ENCODE measurements around the gene HNF1A.

GRCh38 chr12:120928864-120929652 is 49.3 kb upstream of the HNF1A start:
- TF ChIP-seq CTCF (IDR thresholded peaks at IDR 0.05; ENCODE audit: poor library complexity, severe bottlenecking) = no peak
- no peak for TF ChIP-seq EP300 (conservative IDR thresholded peaks at IDR 0.05; ENCODE audit: poor library complexity, severe bottlenecking)
- TF ChIP-seq SMC3 (conservative IDR thresholded peaks at IDR 0.05; ENCODE audit: poor library complexity) = no peak
- no peak for TF ChIP-seq EZH2 (IDR thresholded peaks at IDR 0.05; ENCODE audit: borderline replicate concordance, insufficient read depth, low read length, poor library complexity, severe bottlenecking)
- no peak for TF ChIP-seq RAD21 (conservative IDR thresholded peaks at IDR 0.05)
- no peak for TF ChIP-seq MXI1 (conservative IDR thresholded peaks at IDR 0.05; ENCODE audit: poor library complexity, severe bottlenecking)
- TF ChIP-seq POLR2AphosphoS5 (IDR thresholded peaks at IDR 0.05) = no peak
- TF ChIP-seq TAF1 (IDR thresholded peaks at IDR 0.05; ENCODE audit: low read depth) = no peak
- TF ChIP-seq REST (IDR thresholded peaks at IDR 0.05; ENCODE audit: borderline replicate concordance) = no peak
